ENCODE data around the gene YAE1.

DNA sequence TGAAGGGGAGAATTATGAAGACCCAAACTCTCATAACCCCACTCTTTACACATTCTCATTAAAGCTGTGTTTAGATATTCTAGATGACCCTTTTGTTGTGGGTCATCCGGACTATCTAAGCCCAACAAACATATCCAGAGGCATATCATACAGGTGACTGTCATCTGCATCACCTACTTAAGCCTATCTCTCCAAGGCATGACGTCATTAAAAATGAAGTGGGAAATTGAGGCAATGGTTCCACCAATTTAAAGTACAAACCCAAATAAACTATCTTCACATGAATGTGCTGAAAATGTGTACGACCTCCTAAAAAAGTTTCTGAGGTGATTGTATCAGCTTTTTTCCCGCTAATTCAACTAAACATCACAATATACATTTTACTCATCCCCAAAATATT is 52.7 kb downstream of the YAE1 start:
- TF ChIP-seq, protein P1, sequence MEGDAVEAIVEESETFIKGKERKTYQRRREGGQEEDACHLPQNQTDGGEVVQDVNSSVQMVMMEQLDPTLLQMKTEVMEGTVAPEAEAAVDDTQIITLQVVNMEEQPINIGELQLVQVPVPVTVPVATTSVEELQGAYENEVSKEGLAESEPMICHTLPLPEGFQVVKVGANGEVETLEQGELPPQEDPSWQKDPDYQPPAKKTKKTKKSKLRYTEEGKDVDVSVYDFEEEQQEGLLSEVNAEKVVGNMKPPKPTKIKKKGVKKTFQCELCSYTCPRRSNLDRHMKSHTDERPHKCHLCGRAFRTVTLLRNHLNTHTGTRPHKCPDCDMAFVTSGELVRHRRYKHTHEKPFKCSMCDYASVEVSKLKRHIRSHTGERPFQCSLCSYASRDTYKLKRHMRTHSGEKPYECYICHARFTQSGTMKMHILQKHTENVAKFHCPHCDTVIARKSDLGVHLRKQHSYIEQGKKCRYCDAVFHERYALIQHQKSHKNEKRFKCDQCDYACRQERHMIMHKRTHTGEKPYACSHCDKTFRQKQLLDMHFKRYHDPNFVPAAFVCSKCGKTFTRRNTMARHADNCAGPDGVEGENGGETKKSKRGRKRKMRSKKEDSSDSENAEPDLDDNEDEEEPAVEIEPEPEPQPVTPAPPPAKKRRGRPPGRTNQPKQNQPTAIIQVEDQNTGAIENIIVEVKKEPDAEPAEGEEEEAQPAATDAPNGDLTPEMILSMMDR (IDR thresholded peaks at IDR 0.05; ENCODE audit: borderline replicate concordance, extremely low read depth, low read length, poor library complexity, severe bottlenecking): no peak
- no peak for TF ChIP-seq EZH2 (IDR thresholded peaks at IDR 0.05; ENCODE audit: borderline replicate concordance, low read depth, low read length, severe bottlenecking)

Data from DND-41 (cell line).